ENCODE data around the gene ZSCAN22. TPM values are rescaled to one million over a fixed set of nuclear protein-coding genes. Genes with fewer than 3 reads are reported as not detected.

ZSCAN22 gene
- total RNA-seq, 2 donors from 2014 or later: 4.0 to 5.0 TPM

Other genes starting within 250 kb of the ZSCAN22 start
- gene ZSCAN18, start 228.8 kb upstream of the ZSCAN22 start, total RNA-seq: 10 to 100 TPM; 34.0 to 51.3 TPM
- gene ZNF329, start 176.2 kb upstream of the ZSCAN22 start, total RNA-seq: 1 to 10 TPM; 8.0 to 9.8 TPM
- gene ZNF274, start 143.9 kb upstream of the ZSCAN22 start, total RNA-seq: 10 to 100 TPM; 32.1 to 42.8 TPM
- gene ZNF544, start 98.1 kb upstream of the ZSCAN22 start, total RNA-seq: 10 to 100 TPM; 38.6 to 46.6 TPM
- 1 to 10 TPM; 5.6 to 6.9 TPM for gene ZNF8, start 48.0 kb upstream of the ZSCAN22 start, total RNA-seq
- gene ERVK3-1, start 21.6 kb upstream of the ZSCAN22 start, total RNA-seq: 10 to 100 TPM; 70.8 to 73.5 TPM
- gene A1BG, start 26.5 kb downstream of the ZSCAN22 start, total RNA-seq: 10 to 100 TPM; 25.4 to 33.2 TPM
- gene ZNF497, start 35.8 kb downstream of the ZSCAN22 start, total RNA-seq: 1 to 10 TPM; 1.5 to 2.4 TPM
- 1 to 10 TPM; 2.3 to 3.0 TPM for gene ZNF837, start 54.0 kb downstream of the ZSCAN22 start, total RNA-seq
- 1,000 to 10,000 TPM; 1,499 to 1,539 TPM for gene RPS5, start 60.3 kb downstream of the ZSCAN22 start, total RNA-seq
- 1 to 10 TPM in 1 of 2 donors, under 1 TPM in 1; 0.58 to 1.5 TPM for gene RNF225, start 68.7 kb downstream of the ZSCAN22 start, total RNA-seq
- gene ZNF584, start 81.7 kb downstream of the ZSCAN22 start, total RNA-seq: 10 to 100 TPM in 1 of 2 donors, 1 to 10 TPM in 1; 7.5 to 10.4 TPM
- gene ZNF132, start 113.2 kb downstream of the ZSCAN22 start, total RNA-seq: 1 to 10 TPM; 2.6 to 3.5 TPM
- gene ZNF324B, start 124.6 kb downstream of the ZSCAN22 start, total RNA-seq: 1 to 10 TPM; 7.7 TPM
- gene ZNF324, start 140.1 kb downstream of the ZSCAN22 start, total RNA-seq: 1 to 10 TPM; 8.2 to 8.4 TPM
- gene ZNF446, start 149.4 kb downstream of the ZSCAN22 start, total RNA-seq: 1 to 10 TPM; 8.5 TPM
- 10 to 100 TPM; 12.8 to 17.7 TPM for gene SLC27A5, start 185.0 kb downstream of the ZSCAN22 start, total RNA-seq
- 10 to 100 TPM; 10.8 to 12.1 TPM for gene ZBTB45, start 192.8 kb downstream of the ZSCAN22 start, total RNA-seq
- gene TRIM28, start 217.1 kb downstream of the ZSCAN22 start, total RNA-seq: 100 to 1,000 TPM; 351 to 473 TPM
- 10 to 100 TPM; 80.3 to 91.8 TPM for gene CHMP2A, start 228.1 kb downstream of the ZSCAN22 start, total RNA-seq
- gene UBE2M, start 231.6 kb downstream of the ZSCAN22 start, total RNA-seq: 100 to 1,000 TPM; 116 to 122 TPM
- gene MZF1, start 246.3 kb downstream of the ZSCAN22 start, total RNA-seq: 10 to 100 TPM; 15.0 to 18.6 TPM